Measurements from ENCODE around the gene CCDC73. TPM values are rescaled to one million over a fixed set of nuclear protein-coding genes. Genes with fewer than 3 reads are reported as not detected.

The CCDC73 gene
- total RNA-seq = not detected

- H3K9ac ChIP-seq (ENCODE audit: low read depth in 2 of 2, low read length in 2 of 2) = no peak within 1 kb of the TSS
- no peak for TF ChIP-seq CTCF (IDR thresholded peaks at IDR 0.05)
- no peaks in the 10 kb centered on the region for H3K27me3 ChIP-seq
- no peak within 1 kb of the TSS for H3K27ac ChIP-seq
- intact Hi-C loops (cut with DNase I) = loop anchor here (5.0 kb wide), 1 partner anchor 472 kb away; no protein-coding TSS in a partner anchor
- no peaks in the 10 kb centered on the region for H3K4me1 ChIP-seq
- no peak for DNase-seq
- no peak within 1 kb of the TSS for H3K4me3 ChIP-seq
- H3K36me3 ChIP-seq = no peaks in the 10 kb centered on the region
- no peaks in the 10 kb centered on the region for H3K9me3 ChIP-seq
Observed at GRCh38 chr11:32794439-32794838, at the start of gene CCDC73. Gene CCDC73, minus strand, starts transcription at chr11:32794662. Its CDS starts 34,419 bp downstream, at chr11:32760243.

GRCh38 chr11:32843544-32843943 is 49.1 kb upstream of the CCDC73 start:
- no peak overlapping the region for H3K27ac ChIP-seq
- no peaks in the 10 kb centered on the region for H3K4me1 ChIP-seq
- no peak overlapping the region for H3K9ac ChIP-seq (ENCODE audit: low read depth in 2 of 2, low read length in 2 of 2)
- no peaks in the 10 kb centered on the region for H3K9me3 ChIP-seq
- H3K4me3 ChIP-seq = no peak overlapping the region
- DNase-seq = no peak
- no peak for TF ChIP-seq CTCF (IDR thresholded peaks at IDR 0.05)
- intact Hi-C loops (cut with DNase I) = no loop called here
- H3K27me3 ChIP-seq = no peaks in the 10 kb centered on the region
- no peaks in the 10 kb centered on the region for H3K36me3 ChIP-seq

- no peak for TF ChIP-seq CTCF (IDR thresholded peaks at IDR 0.05)
- Histone ChIP-seq H3K9me3 (no peaks in the 10 kb centered on the region), H3K4me1 (no peaks in the 10 kb centered on the region), H3K27ac (no peak overlapping the region), H3K27me3 (no peaks in the 10 kb centered on the region), H3K9ac (ENCODE audit: low read depth in 2 of 2, low read length in 2 of 2) (no peak overlapping the region), H3K36me3 (no peaks in the 10 kb centered on the region), H3K4me3 (no peak overlapping the region)
- no peak for DNase-seq
- intact Hi-C loops (cut with DNase I) = no loop called here
Observed at GRCh38 chr11:32840587-32840986, 46.1 kb upstream of the CCDC73 start.

GRCh38 chr11:32839308-32839707 is 44.8 kb upstream of the CCDC73 start:
- H3K27me3 ChIP-seq = no peaks in the 10 kb centered on the region
- H3K4me1 ChIP-seq = no peaks in the 10 kb centered on the region
- no peak overlapping the region for H3K27ac ChIP-seq
- TF ChIP-seq CTCF (IDR thresholded peaks at IDR 0.05) = no peak
- intact Hi-C loops (cut with DNase I) = no loop called here
- H3K36me3 ChIP-seq = no peaks in the 10 kb centered on the region
- no peak for DNase-seq
- no peak overlapping the region for H3K9ac ChIP-seq (ENCODE audit: low read depth in 2 of 2, low read length in 2 of 2)
- no peak overlapping the region for H3K4me3 ChIP-seq
- no peaks in the 10 kb centered on the region for H3K9me3 ChIP-seq

- Histone ChIP-seq H3K27me3 (no peaks in the 10 kb centered on the region), H3K9ac (ENCODE audit: low read depth in 2 of 2, low read length in 2 of 2) (no peak overlapping the region), H3K4me1 (no peaks in the 10 kb centered on the region), H3K27ac (no peak overlapping the region), H3K4me3 (no peak overlapping the region), H3K36me3 (no peaks in the 10 kb centered on the region), H3K9me3 (no peaks in the 10 kb centered on the region)
- no peak for TF ChIP-seq CTCF (IDR thresholded peaks at IDR 0.05)
- peak; percentile 63 for DNase-seq
- intact Hi-C loops (cut with DNase I) = no loop called here
Observed at GRCh38 chr11:32838505-32839274, 44.2 kb upstream of the CCDC73 start.

Data from colonic mucosa (tissue), 4 donors.